ENCODE results near the gene IQCC.

IQCC gene

GRCh38 chr1:32199717-32200072 lies 5.8 kb upstream of the IQCC start:
- Mint-ChIP-seq H3K36me3 (ENCODE audit: low read depth) (peaks cover 41% of the 10 kb centered on the region), H3K27me3 (peaks cover 10% of the 10 kb centered on the region), H3K27ac (peak overlapping the region; percentile 69), H3K4me3 (no peak overlapping the region), H3K9me3 (no peaks in the 10 kb centered on the region), H3K4me1 (ENCODE audit: low read depth) (peaks cover 30% of the 10 kb centered on the region)
- intact Hi-C loops (cut with micrococcal nuclease): loop anchor here (2.0 to 5.0 kb wide), 2 partner anchors 19 to 193 kb away; partner anchors contain the start of gene BSDC1

GRCh38 chr1:32200226-32201010 lies 5.1 kb upstream of the IQCC start, which contains the start of gene CCDC28B:
Gene CCDC28B, plus strand, starts transcription at chr1:32200595. Its CDS starts 1,341 bp downstream, at chr1:32201936.
- Mint-ChIP-seq H3K27ac (peak within 1 kb of the TSS; percentile 69), H3K27me3 (peaks cover 10% of the 10 kb centered on the region), H3K4me1 (ENCODE audit: low read depth) (peaks cover 35% of the 10 kb centered on the region), H3K4me3 (peak within 1 kb of the TSS; percentile 86), H3K9me3 (no peaks in the 10 kb centered on the region), H3K36me3 (ENCODE audit: low read depth) (peaks cover 35% of the 10 kb centered on the region)
- intact Hi-C loops (cut with micrococcal nuclease): loop anchor here (2.0 to 5.0 kb wide), 2 partner anchors 20 to 192 kb away; partner anchors contain the start of gene BSDC1

GRCh38 chr1:32201011-32201855 lies 4.2 kb upstream of the IQCC start:
- Mint-ChIP-seq H3K36me3 (ENCODE audit: low read depth) (peaks cover 33% of the 10 kb centered on the region), H3K4me1 (ENCODE audit: low read depth) (peaks cover 44% of the 10 kb centered on the region), H3K27ac (peak overlapping the region; percentile 69), H3K4me3 (peak overlapping the region; percentile 86), H3K27me3 (peaks cover 13% of the 10 kb centered on the region), H3K9me3 (no peaks in the 10 kb centered on the region)
- intact Hi-C loops (cut with micrococcal nuclease): loop anchor here (2.0 to 5.0 kb wide), 2 partner anchors 20 to 191 kb away; partner anchors contain the start of gene BSDC1

- Mint-ChIP-seq H3K4me3 (peak overlapping the region; percentile 84), H3K9me3 (no peaks in the 10 kb centered on the region), H3K27me3 (peaks cover 13% of the 10 kb centered on the region), H3K27ac (peak overlapping the region; percentile 83), H3K36me3 (ENCODE audit: low read depth) (peaks cover 8% of the 10 kb centered on the region), H3K4me1 (ENCODE audit: low read depth) (peaks cover 56% of the 10 kb centered on the region)
- intact Hi-C loops (cut with micrococcal nuclease): loop anchor here (5.0 kb wide), 1 partner anchor 187 kb away; the partner anchor contains the start of gene BSDC1
These were observed 519 bp upstream of the IQCC start for GRCh38 chr1:32204943-32205361.

- H3K36me3 Mint-ChIP-seq (ENCODE audit: low read depth): peaks cover 15% of the 10 kb centered on the region
- no peak overlapping the region for H3K27ac Mint-ChIP-seq
These were observed 3.0 kb downstream of the IQCC start for GRCh38 chr1:32208469-32208868.

GRCh38 chr1:32208891-32209328 lies 3.4 kb downstream of the IQCC start, which contains the start of gene DCDC2B:
Gene DCDC2B, plus strand, starts transcription at chr1:32209089. Its CDS starts 5 bp downstream, at chr1:32209094.
- H3K27me3 Mint-ChIP-seq: peaks cover 3% of the 10 kb centered on the region
- no peak within 1 kb of the TSS for H3K4me3 Mint-ChIP-seq
- H3K9me3 Mint-ChIP-seq: no peaks in the 10 kb centered on the region
- no peak within 1 kb of the TSS for H3K27ac Mint-ChIP-seq
- H3K36me3 Mint-ChIP-seq (ENCODE audit: low read depth): peaks cover 19% of the 10 kb centered on the region
- intact Hi-C loops (cut with micrococcal nuclease): no loop called here
- H3K4me1 Mint-ChIP-seq (ENCODE audit: low read depth): peaks cover 30% of the 10 kb centered on the region

More at GRCh38 chr1:32208469-32208868, 3.0 kb downstream of the IQCC start:
- no peaks in the 10 kb centered on the region for H3K9me3 Mint-ChIP-seq
- no peak overlapping the region for H3K4me3 Mint-ChIP-seq
- peaks cover 30% of the 10 kb centered on the region for H3K4me1 Mint-ChIP-seq (ENCODE audit: low read depth)
- intact Hi-C loops (cut with micrococcal nuclease): no loop called here
- H3K27me3 Mint-ChIP-seq: peaks cover 3% of the 10 kb centered on the region

- intact Hi-C loops (cut with micrococcal nuclease): loop anchor here (5.0 to 10.0 kb wide), 2 partner anchors 159 to 196 kb away; no protein-coding TSS in a partner anchor
- no peaks in the 10 kb centered on the region for H3K9me3 Mint-ChIP-seq
- no peaks in the 10 kb centered on the region for H3K27me3 Mint-ChIP-seq
- H3K4me3 Mint-ChIP-seq: no peak overlapping the region
- peaks cover 33% of the 10 kb centered on the region for H3K4me1 Mint-ChIP-seq (ENCODE audit: low read depth)
- peaks cover 77% of the 10 kb centered on the region for H3K36me3 Mint-ChIP-seq (ENCODE audit: low read depth)
- H3K27ac Mint-ChIP-seq: peak overlapping the region; percentile 70
These were observed 10.4 kb downstream of the IQCC start for GRCh38 chr1:32215629-32216480.

- Mint-ChIP-seq H3K36me3 (ENCODE audit: low read depth) (peaks cover 77% of the 10 kb centered on the region), H3K9me3 (no peaks in the 10 kb centered on the region), H3K27me3 (no peaks in the 10 kb centered on the region), H3K4me3 (no peak overlapping the region), H3K27ac (peak overlapping the region; percentile 70), H3K4me1 (ENCODE audit: low read depth) (peaks cover 40% of the 10 kb centered on the region)
- intact Hi-C loops (cut with micrococcal nuclease): loop anchor here (5.0 to 10.0 kb wide), 2 partner anchors 158 to 196 kb away; no protein-coding TSS in a partner anchor
These were observed 11.1 kb downstream of the IQCC start for GRCh38 chr1:32216566-32216965.

GRCh38 chr1:32219022-32219421 lies 13.6 kb downstream of the IQCC start:
- intact Hi-C loops (cut with micrococcal nuclease): loop anchor here (5.0 to 10.0 kb wide), 2 partner anchors 156 to 193 kb away; no protein-coding TSS in a partner anchor
- H3K9me3 Mint-ChIP-seq: no peaks in the 10 kb centered on the region
- peaks cover 79% of the 10 kb centered on the region for H3K36me3 Mint-ChIP-seq (ENCODE audit: low read depth)
- H3K27me3 Mint-ChIP-seq: no peaks in the 10 kb centered on the region
- peaks cover 58% of the 10 kb centered on the region for H3K4me1 Mint-ChIP-seq (ENCODE audit: low read depth)
- no peak overlapping the region for H3K27ac Mint-ChIP-seq
- H3K4me3 Mint-ChIP-seq: no peak overlapping the region

- intact Hi-C loops (cut with micrococcal nuclease): no loop called here
- Mint-ChIP-seq H3K27me3 (no peaks in the 10 kb centered on the region), H3K4me1 (ENCODE audit: low read depth) (peaks cover 51% of the 10 kb centered on the region)
These were observed 15.5 kb downstream of the IQCC start for GRCh38 chr1:32220746-32221580.

GRCh38 chr1:32221581-32221979 lies 16.1 kb downstream of the IQCC start:
- Mint-ChIP-seq H3K36me3 (ENCODE audit: low read depth) (peaks cover 79% of the 10 kb centered on the region), H3K4me3 (peak overlapping the region; percentile 96), H3K27me3 (no peaks in the 10 kb centered on the region), H3K9me3 (no peaks in the 10 kb centered on the region), H3K4me1 (ENCODE audit: low read depth) (peaks cover 45% of the 10 kb centered on the region), H3K27ac (peak overlapping the region; percentile 95)
- intact Hi-C loops (cut with micrococcal nuclease): no loop called here

More at GRCh38 chr1:32220746-32221580, 15.5 kb downstream of the IQCC start:
- Mint-ChIP-seq H3K4me3 (peak overlapping the region; percentile 96), H3K27ac (peak overlapping the region; percentile 95), H3K36me3 (ENCODE audit: low read depth) (peaks cover 79% of the 10 kb centered on the region), H3K9me3 (no peaks in the 10 kb centered on the region)
